Measurements from ENCODE around the gene ZSCAN2.

- TF ChIP-seq CTCF (conservative IDR thresholded peaks at IDR 0.05) (no peak), ZFX (IDR thresholded peaks at IDR 0.05) (no peak)
Observed at GRCh38 chr15:84572231-84572630, 28.6 kb upstream of the ZSCAN2 start.
